Thyroid gland (tissue), 4 donors: ENCODE measurements around the gene MINDY4.

Experiments
- POLR2A ChIP-seq, 2 donors: fragments of 450-650 bp; IDR thresholded peaks; one replicate each; pipeline ENCODE4 v1.6.1; 2017; ENCODE audit warnings: antibody characterized with exemption in 2 of 2, mild to moderate bottlenecking in 2 of 2, moderate library complexity in 1 of 2
- TF ChIP-seq, protein P1 (sequence below), 6 experiments: fragments of 200-600 bp in 3 of 6; fragments of 450-650 bp in 3 of 6; sonication (generic) in 3 of 6; IDR thresholded peaks; one replicate each; pipeline ENCODE4 v1.5.1; 2016 to 2019; ENCODE audit warnings: antibody characterized with exemption in 6 of 6, mild to moderate bottlenecking in 2 of 6, inconsistent platforms in 1 of 6, moderate library complexity in 1 of 6

- TF ChIP-seq, protein P1, sequence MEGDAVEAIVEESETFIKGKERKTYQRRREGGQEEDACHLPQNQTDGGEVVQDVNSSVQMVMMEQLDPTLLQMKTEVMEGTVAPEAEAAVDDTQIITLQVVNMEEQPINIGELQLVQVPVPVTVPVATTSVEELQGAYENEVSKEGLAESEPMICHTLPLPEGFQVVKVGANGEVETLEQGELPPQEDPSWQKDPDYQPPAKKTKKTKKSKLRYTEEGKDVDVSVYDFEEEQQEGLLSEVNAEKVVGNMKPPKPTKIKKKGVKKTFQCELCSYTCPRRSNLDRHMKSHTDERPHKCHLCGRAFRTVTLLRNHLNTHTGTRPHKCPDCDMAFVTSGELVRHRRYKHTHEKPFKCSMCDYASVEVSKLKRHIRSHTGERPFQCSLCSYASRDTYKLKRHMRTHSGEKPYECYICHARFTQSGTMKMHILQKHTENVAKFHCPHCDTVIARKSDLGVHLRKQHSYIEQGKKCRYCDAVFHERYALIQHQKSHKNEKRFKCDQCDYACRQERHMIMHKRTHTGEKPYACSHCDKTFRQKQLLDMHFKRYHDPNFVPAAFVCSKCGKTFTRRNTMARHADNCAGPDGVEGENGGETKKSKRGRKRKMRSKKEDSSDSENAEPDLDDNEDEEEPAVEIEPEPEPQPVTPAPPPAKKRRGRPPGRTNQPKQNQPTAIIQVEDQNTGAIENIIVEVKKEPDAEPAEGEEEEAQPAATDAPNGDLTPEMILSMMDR (IDR thresholded peaks at IDR 0.05), result no peak
- no peak for TF ChIP-seq POLR2A (IDR thresholded peaks at IDR 0.05)
Measured at GRCh38 chr7:30750683-30751650, 20.2 kb upstream of the MINDY4 start.
